ENCODE data around the gene TRIM62. TPM values are rescaled to one million over a fixed set of nuclear protein-coding genes. Genes with fewer than 3 reads are reported as not detected.

Gene TRIM62
- total RNA-seq, 1 donor, result 12.3 TPM

- H2AFZ ChIP-seq (ENCODE audit: low read length), result no peak overlapping the region
- no peak overlapping the region for H3K4me3 ChIP-seq (ENCODE audit: insufficient read depth, low read length)
- H3K9me3 ChIP-seq (ENCODE audit: low read depth, low read length), result no peaks in the 10 kb centered on the region
- no peaks in the 10 kb centered on the region for H3K79me2 ChIP-seq (ENCODE audit: insufficient read depth, low read length)
- H3K4me2 ChIP-seq (ENCODE audit: insufficient read depth, low read length), result no peak overlapping the region
- no peak for TF ChIP-seq CTCF (IDR thresholded peaks at IDR 0.05; ENCODE audit: extremely low read depth, low read depth, low read length)
- peaks cover 3% of the 10 kb centered on the region for H3K27me3 ChIP-seq (ENCODE audit: insufficient read depth, low read length)
- H3K27ac ChIP-seq (ENCODE audit: low read depth, low read length), result no peak overlapping the region
- H3K36me3 ChIP-seq (ENCODE audit: insufficient read depth, low read length), result no peaks in the 10 kb centered on the region
- H4K20me1 ChIP-seq (ENCODE audit: insufficient read depth, low read length), result no peaks in the 10 kb centered on the region
- DNase-seq (ENCODE audit: insufficient read length, low spot score, missing footprints), result no peak
- peaks cover 5% of the 10 kb centered on the region for H3K4me1 ChIP-seq (ENCODE audit: insufficient read depth, low read length)
Measured at GRCh38 chr1:33224166-33224707, 42.4 kb upstream of the TRIM62 start.

- Histone ChIP-seq H3K27me3 (ENCODE audit: insufficient read depth, low read length) (no peaks in the 10 kb centered on the region), H3K79me2 (ENCODE audit: insufficient read depth, low read length) (no peaks in the 10 kb centered on the region), H3K27ac (ENCODE audit: low read depth, low read length) (no peak overlapping the region), H3K9me3 (ENCODE audit: low read depth, low read length) (no peaks in the 10 kb centered on the region), H3K36me3 (ENCODE audit: insufficient read depth, low read length) (no peaks in the 10 kb centered on the region), H2AFZ (ENCODE audit: low read length) (no peak overlapping the region), H3K4me1 (ENCODE audit: insufficient read depth, low read length) (no peaks in the 10 kb centered on the region), H4K20me1 (ENCODE audit: insufficient read depth, low read length) (no peaks in the 10 kb centered on the region), H3K4me2 (ENCODE audit: insufficient read depth, low read length) (no peak overlapping the region), H3K4me3 (ENCODE audit: insufficient read depth, low read length) (no peak overlapping the region)
- no peak for TF ChIP-seq CTCF (IDR thresholded peaks at IDR 0.05; ENCODE audit: extremely low read depth, low read depth, low read length)
- no peak for DNase-seq (ENCODE audit: insufficient read length, low spot score, missing footprints)
Measured at GRCh38 chr1:33222381-33222780, 40.5 kb upstream of the TRIM62 start.

DNA sequence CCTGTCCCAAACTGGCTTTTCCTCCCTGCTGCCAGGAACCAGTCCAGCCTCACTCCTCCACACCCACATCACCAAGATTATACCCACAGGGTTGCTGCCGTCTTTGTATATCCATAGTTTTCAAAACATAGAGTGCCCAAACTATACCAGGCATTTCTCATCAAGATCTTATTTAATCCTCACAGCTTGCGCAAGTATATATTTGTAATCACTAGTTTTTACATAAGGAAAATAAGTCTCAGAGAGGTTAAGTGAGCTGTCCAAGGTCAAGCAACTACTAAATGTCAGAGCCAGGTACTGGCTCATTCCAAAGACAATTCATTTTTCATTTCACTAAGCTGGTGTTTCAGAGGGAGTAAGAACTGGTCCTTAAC, 39.5 kb upstream of the TRIM62 start:
- H3K4me2 ChIP-seq (ENCODE audit: insufficient read depth, low read length), result no peak overlapping the region
- H3K9me3 ChIP-seq (ENCODE audit: low read depth, low read length), result no peaks in the 10 kb centered on the region
- DNase-seq (ENCODE audit: insufficient read length, low spot score, missing footprints), result no peak

More for the DNA sequence above, 39.5 kb upstream of the TRIM62 start:
- H3K27me3 ChIP-seq (ENCODE audit: insufficient read depth, low read length), result no peaks in the 10 kb centered on the region
- no peaks in the 10 kb centered on the region for H3K79me2 ChIP-seq (ENCODE audit: insufficient read depth, low read length)
- H4K20me1 ChIP-seq (ENCODE audit: insufficient read depth, low read length), result no peaks in the 10 kb centered on the region
- no peaks in the 10 kb centered on the region for H3K4me1 ChIP-seq (ENCODE audit: insufficient read depth, low read length)
- H2AFZ ChIP-seq (ENCODE audit: low read length), result no peak overlapping the region
- H3K4me3 ChIP-seq (ENCODE audit: insufficient read depth, low read length), result no peak overlapping the region
- H3K36me3 ChIP-seq (ENCODE audit: insufficient read depth, low read length), result no peaks in the 10 kb centered on the region
- no peak for TF ChIP-seq CTCF (IDR thresholded peaks at IDR 0.05; ENCODE audit: extremely low read depth, low read depth, low read length)
- no peak overlapping the region for H3K27ac ChIP-seq (ENCODE audit: low read depth, low read length)

Data from osteoblast (primary cell).